ENCODE measurements around the gene RASSF10.
"Not testable (repeated sequence)": the region's sequence is repeated elsewhere in the genome, so short reads cannot be mapped to it uniquely, and the experiment has no call there.

Gene RASSF10

DNA sequence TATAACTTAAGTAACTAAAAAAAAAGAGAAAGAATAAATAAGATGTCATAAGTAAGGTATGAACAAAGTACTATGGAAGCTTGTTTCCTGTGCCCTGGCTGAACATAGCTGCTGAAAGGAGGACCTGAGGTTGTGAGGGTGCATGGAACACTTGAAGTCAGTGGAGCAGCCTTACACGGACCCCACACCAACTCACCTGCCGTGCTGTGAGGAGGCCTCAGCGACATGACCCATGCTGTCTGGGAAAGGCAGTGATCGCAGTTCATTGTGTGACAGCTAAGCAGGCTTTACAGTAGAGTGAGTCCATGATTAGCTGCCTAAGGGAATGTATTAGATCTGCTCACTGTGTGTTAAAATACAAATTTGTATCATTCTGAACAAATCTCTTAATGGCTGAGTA, 17.6 kb downstream of the RASSF10 start:
- no peak for DNase-seq (ENCODE audit: low spot score)

DNA sequence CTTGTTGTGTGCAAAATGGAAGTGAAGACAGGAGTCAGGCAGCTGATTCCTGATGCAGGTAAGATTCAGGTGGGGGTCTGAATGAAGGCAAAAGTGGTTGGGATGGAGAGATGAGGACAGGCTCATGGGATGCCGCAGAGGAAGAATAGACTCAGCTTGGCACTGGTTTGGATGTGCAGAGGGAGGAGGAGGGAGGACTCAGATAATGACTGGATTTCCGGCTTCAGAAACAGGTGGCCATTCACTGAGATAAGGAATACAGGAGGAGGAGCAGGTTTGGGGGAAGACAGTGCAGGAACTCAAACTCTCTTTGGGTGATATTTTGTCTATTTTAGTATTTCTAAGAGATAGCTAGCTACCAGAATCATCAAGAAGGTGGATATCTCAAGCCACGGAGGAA, 19.2 kb downstream of the RASSF10 start:
- no peak for DNase-seq (ENCODE audit: low spot score)

DNA sequence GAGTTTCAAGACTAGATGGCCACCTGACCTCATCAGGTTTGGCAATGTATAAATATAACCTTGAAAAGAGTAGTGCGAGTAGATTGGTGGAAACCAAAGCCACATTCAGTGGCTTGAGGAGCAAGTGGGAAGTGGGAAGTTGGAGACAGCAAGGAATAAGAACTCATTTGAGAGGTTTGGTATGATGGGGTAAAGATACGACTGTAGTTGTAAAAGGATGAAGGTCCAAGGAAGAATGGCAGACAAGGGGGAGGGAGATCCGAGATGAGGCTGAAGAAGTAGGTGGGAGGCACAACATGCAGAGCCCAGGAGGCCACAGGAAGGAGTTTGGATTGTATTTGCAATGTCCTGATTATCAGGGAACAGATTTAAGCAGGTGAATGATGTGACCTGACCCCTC, 20.8 kb downstream of the RASSF10 start:
- DNase-seq (ENCODE audit: low spot score): no peak

DNA sequence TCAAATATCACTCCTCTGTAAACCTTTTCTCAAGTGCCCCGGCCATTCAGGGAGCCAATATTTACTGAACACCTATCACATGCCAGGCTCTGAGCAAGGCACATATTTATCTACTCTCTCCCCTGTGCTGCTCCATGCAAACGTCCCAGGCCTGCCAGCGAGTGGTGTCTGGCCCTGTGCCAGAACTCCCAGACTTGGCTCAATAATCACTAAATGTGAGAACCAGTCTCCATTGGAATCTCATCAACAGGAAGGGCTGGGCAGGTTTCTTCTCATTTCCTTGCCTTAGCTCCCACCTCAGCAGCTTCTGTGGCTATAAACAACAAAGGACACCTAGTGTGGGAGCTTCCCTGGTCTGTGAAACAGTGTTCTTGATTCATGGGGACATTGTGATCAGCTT, 21.7 kb downstream of the RASSF10 start:
- DNase-seq (ENCODE audit: low spot score): no peak

DNA sequence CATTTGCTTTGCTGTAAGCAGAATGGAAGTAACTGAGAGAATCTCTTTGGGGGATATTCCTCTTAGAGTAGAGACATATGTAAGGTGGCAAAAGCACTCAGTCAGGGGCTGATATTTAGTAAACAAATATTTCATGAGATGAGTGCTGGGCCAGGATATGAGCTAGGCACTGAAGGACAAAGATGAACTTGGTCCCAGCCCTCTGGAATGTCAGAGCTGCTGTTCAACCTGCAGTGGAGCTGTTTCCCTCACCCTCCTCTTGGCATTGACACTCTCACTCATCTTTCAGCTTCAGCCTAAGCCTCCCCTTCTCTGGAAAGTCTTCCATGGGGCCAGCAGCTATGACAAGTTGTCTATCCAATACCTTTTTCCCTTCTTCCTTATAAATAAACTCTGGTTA, 22.2 kb downstream of the RASSF10 start:
- no peak for DNase-seq (ENCODE audit: low spot score)

DNA sequence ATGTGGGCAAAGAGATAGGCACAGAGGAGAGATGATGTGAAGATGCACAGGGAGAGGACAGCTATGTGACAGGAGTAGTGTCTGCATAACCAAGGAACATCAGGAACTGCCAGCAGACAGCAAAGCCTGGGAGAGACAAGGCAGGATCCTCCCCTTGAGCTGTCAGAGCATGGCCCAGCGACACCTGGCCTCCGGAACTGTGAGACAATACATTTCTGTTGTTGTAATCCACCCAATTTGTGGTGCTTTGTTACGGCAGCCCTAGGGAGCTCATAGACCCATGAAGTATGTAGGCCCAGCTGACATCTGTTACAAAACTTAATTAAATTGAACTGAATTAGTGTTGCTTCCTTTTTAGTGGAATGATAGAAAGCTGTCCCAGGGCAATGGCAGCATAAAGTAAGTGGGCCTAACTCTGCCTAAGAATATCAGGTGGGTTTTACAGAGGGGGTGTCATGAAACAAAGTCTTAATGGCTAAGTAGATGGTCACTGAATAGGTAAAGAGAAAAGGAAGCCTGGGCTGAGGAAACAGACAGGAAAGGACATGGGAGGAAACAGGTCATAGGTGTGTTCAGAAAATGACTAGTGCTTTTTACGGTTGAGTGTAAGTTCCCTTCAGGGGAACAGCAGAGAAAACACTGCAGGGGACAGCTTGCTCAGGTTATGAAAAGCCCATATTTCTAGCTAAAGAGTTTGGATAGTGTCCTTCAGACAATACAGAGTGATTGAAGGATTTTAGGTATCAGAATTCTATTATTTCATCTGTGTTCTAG, 24.8 kb downstream of the RASSF10 start:
- no peak for DNase-seq (ENCODE audit: low spot score)

DNA sequence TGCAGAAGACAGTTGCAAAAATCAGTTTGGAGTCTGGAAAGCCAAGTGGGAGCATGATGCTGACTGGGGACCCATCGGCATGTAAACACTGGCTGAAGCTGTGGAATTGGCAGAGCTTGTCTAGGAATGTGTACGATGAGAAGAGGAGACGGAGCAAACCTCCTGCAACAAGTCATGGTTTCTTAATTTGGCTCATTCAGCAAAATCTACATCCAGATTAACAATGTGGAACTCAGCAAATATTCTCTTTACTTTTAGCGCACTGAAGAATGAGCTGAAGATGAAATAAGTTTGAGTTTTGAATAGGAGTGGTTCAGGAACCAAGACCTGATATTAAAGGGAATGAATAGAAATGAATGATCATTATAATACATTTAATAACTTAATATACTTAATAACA, 26.6 kb downstream of the RASSF10 start:
- DNase-seq (ENCODE audit: low spot score): no peak

DNA sequence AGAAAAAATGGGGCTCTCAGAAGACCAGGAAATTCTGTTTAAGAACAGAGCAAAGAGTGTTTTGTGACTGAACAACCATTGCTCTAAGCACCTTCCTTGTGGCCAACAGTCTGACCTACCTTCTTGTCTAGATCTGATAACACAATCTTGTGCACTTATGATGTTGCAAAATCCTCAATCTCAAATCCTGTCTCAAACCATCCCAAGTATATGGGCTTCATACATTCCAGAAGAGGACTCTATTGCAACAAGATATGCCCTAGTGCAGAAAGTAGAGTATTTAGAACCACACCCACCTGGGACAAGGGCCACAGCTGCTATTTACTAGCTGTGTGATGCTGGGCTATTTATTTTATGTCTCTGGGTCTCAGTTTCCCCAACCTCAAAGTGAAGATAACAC, 27.1 kb downstream of the RASSF10 start:
- no peak for DNase-seq (ENCODE audit: low spot score)

DNA sequence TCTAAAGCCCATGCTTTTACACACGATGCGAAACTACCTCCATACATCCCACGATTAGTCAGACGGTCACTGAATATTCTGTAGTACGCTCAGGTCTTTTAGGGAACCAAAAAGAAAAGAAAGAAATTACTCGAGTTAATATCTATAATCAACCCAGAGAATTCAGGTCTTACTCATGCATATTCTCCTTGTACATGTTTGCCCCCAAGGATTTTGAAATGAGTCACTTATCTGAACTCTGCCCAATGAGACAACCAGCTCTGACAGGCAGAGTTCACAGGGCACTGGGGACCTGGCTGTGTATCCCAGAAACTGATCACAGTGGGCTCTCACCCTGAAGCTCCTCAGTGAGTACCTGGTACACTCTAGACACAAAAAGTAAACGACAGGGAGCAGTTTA, 29.2 kb downstream of the RASSF10 start:
- DNase-seq (ENCODE audit: low spot score): no peak

DNA sequence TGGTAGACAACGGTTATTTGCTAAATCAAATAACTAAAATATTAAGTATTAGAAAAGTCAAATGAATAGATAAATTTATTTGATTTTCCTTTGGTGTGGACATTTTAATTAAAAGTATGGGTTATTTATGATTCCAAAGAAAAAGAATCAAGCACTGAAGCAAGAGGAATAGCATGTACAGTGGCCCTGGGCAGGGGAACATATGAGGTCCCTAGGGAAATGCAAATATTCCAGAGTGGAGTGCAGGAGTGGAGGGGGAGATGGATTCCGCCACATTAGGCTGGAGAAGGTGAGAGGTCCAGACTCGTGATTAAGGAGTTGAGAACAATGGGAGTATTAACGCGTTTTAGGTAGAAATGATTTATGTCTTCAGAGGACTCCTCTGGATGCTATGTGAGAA, 30.0 kb downstream of the RASSF10 start:
- DNase-seq (ENCODE audit: low spot score): no peak

DNA sequence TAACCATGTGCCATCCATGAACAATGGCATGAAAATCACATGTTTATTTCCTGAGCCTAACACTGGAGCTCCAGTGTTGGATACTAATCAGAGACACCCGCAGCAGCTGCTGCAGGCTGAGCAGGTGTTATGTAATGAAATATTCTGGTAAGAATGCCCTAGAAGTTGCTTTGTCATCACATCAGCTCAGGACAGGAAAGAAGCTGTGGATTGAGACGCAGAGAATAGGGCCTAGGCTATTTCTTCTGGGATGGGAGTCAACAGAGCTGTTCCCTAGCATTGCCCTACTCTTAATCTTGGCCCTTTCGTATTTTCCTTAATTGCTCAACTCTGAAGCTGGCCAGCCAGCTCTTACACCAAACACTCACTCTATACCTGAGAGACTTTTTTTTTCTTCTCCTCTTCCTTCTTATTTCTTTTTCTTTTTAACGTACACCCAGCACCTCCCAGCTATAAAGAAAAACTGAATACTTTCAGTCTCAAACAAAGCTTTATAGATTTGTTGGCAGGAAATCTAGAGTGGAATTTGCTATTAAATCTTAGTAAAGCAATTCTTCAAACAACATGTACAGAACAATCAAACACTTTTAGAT, 31.9 kb downstream of the RASSF10 start:
- no peak for DNase-seq (ENCODE audit: low spot score)

DNA sequence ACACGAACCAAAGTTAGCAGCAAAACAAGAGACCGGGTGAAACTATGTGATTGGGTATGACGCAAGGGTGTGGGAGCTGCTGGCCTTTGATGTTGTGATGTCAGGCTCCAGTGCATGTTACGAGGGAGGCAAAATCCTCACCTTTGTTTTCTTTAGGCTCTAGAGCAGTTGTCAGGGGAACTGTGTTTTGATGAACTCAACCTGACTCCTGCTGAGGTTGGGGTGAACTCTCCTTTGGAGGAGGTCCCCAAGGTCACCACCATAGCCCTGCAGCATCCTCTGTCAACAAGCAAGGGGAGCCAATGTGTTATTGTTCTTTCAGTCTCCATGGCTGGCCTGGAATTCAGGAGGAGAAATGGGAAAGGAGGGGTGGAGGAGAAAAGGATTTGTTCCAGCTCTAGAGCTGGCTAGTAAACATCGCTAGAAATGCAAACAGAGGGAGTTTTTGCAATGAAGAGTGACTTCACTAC, 33.8 kb downstream of the RASSF10 start:
- no peak for DNase-seq (ENCODE audit: low spot score)

DNA sequence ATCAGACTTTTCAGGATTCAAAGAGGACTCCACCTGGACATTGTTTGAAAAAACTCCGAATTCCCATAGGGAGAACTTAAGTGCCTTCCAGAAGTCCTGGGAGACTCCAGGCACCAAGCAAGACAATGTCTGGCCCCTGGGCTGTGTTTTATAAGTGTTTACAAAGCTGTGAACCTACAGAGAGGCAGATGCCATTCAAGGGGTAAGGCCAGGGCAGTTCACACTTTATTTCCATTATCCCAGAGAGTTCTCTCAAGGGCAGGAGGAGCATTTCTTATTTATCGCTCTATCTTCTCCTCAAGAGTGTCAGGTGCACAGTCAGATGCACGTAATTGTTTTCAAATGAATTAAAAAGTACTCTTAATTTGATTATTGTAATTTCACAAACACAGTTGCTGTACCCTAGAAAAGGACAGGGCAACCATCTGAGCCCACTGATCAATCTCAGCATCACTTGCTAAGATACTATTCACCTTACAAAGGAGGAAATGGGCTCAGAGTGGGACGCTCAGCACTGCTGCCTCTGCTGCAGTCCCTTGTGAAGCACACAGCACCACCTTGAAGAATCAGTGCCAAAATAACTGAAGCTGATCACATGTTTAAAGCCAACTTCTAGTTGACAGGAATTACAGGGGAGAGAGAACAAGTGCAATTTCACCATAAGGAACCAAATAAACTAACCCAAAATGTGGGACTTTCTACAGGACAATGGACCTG, 35.0 kb downstream of the RASSF10 start:
- no peak for DNase-seq (ENCODE audit: low spot score)

DNA sequence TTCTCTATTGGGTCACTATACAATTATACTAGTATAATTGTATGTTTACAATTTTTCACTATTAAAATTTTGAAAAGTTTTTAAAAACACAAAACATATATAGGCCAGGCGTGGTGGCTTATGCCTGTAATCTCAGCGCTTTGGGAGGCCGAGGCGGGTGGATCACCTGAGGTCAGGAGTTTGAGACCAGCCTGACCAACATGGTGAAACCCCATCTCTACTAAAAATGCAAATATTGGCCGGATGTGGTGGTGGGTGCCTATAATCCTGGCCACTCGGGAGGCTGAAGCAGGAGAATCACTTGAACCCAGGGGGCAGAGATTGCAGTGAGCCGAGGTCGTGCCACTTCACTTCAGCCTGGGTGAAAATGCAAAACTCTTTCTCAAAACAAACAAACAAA, 36.0 kb downstream of the RASSF10 start:
- not testable (repeated sequence) for DNase-seq (ENCODE audit: low spot score)

DNA sequence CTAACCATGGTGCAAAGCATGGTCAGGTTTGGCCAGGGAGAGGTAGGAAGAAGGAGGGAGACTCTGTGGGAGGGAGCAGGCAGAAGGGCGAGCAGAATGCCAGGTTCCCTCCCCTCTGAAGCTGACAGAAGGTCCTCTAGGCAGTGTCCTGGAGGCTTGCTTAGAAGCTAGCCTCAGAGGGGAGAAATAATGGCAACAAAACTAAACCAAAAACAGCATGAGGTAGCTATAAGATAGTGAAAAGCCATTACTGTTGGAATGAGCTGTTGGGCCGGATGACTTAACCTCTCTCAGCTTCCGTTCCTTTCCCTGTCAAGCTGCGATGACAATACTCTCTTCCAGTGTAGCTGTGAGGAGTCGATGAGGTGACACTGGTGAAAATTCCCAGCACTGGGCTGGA, 36.6 kb downstream of the RASSF10 start:
- no peak for DNase-seq (ENCODE audit: low spot score)

DNA sequence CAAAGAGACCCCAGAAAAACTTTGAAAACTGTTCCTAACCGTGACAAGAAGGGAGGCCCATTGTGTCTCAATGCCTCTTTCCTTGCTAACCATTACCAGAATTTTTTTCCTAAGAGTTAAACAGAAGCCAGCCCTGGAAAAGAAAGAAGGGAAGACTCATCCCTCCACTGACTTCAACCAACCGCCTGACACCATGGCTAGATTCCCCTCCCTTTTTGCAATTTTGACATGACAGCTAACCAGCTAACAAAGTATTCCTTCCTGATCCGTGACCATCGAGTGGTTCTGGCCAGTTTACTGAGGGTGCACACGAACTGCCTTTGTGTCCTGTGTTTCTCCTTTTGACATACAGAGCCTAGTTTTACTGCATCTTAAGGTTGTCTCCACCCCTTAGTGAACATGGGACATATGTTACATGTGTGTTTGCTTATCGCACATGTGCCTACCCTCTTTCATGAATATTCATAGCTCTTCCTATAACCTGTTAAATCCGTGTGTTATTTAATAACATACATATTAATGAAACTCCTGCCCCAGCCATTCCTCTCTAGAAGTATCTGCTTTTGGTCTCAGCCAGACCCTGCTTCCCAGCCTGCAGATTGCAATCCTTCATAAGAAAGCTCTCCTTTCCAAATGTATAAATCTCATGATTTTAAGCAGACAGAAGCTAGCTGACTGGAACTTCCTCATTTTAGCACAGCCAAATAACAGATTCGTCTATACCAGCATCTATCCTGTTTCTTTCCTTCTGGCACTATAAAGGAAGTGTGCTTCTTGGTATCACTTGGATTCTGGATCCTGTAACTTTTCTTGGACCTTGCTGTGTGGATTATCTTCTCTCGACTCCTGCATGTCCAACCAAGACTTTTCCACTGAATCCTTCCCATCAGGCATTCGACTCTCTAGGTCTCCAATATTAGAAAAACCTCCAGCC, 37.8 kb downstream of the RASSF10 start:
- DNase-seq (ENCODE audit: low spot score): no peak

DNA sequence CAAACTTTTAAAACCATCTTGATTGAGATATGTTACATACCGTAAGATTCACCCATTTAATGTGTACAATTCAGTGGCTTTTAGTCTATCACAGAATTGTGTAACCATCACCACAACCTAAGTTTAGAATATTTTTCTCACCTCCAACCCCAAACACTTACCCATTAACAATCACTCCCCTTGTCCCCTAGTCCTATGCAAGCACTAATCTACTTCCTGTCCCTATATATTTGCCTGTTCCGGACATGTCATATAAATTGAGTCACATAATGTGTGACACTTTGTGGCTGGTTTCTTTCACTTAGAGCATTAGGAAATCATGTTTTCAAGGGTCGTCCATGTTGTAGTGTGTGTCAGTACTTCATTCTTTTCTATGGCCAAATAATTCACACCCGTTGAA, 38.8 kb downstream of the RASSF10 start:
- no peak for DNase-seq (ENCODE audit: low spot score)

DNA sequence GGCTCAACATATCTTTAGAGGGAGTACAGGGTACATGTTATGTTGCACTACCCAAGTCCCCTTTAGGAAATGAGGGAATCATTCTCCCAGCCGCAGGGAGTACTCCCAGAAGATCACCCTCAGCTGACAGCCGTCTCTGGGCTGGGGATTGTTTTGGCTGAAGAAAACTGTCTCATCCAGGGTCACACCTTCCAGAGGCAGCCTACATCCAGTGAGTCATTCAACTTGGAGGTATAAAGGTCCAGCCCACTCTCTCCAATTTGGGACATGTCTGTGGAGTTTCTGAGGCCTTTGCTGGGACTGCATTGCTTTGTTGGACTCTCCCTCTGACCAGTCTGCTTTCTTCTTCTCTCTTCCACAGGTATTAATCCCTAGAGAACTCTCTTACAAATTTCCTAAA, 42.1 kb downstream of the RASSF10 start:
- DNase-seq (ENCODE audit: low spot score): no peak

DNA sequence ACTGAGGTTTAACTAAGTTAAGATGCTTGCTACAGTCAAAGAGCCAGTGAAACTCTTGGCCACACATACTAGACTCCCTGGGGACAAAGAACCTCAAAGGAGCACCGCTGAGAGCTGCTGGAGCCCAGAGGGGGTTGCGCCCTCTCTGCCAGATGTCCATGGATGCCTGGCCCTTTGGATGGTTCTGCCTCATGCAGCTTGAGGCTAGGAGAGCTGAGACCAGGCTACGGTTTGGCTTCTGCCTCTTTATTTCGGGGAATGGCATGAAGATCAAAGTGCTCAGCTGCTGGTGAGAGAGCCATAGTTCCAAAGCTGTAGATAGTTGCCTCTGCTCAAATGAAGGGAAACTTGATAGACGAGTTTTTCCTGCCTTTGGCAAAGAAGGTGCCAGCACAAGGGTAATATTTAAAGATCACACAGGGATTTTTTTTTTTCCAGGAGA, 43.0 kb downstream of the RASSF10 start:
- DNase-seq (ENCODE audit: low spot score): no peak

DNA sequence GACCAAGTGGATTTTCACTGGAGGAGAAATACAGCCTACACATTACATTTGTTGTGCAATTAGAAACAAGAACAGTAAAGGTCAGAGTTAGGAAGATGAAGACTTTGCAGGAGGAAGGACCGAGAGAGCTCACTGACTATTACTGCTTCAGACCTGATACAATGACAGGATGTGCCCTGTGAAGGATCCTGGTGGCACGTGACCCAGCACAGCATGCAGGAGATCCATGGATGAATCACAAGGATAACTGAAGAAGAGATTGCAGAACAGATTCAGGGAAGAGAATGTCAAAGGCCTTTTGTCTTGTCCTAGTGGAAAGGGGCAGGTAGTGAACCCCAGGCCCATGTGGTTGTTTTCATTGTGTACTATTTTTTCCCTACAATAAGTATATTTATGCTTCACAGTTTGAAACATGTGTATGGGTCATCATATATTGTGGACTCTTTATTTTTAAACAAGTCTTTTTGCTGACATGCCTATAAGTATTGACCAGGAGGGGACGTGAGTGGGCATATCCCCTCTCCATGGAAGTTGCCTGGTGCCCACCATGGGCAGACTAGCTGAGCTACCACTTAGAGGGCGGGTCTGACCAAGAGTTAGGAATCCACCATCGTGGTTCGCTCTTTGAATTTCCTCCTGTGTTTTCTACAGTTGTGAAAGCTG, 44.3 kb downstream of the RASSF10 start:
- DNase-seq (ENCODE audit: low spot score): no peak

DNA sequence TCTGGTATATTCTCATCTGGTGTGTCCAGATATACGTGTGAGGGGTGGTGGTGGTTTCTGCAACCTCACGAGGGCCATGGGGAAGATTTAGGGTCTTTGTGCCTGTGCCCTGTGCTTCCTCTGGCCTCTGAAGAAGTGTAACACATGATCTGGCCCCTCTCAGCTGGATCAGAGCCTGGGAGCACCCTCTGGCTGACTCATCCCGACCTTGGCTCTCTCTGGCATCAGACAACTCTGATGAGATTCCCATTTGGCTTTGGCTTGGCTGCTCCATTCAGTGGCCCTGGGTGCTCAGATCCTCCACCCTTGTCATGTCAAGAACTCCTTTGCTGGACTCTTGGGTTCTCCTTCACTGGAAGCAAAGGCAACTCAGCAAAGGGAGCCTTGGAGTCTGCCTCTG, 45.2 kb downstream of the RASSF10 start:
- DNase-seq (ENCODE audit: low spot score): no peak

DNA sequence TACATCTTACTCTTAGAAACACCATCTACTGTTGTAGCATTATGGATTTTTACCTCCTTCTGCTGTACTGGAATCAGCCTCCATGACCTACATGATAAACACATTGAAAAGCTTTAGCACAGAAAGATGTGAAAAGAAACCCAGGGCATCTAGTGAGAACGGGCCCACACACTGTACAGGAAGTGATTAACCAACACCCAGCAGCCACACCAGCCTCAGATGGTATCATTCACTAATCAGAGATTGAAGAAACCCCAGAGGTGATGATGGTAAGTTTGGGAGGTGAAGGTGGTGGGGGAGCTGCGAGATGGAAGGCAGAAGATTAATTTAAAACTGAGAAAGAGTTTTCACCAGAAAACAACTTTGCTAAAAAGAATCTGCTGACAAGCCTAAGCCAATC, 46.1 kb downstream of the RASSF10 start:
- DNase-seq (ENCODE audit: low spot score): no peak
